IPS-NIHi7 (cell line): Measurements from ENCODE around the gene ATP5F1D.
A peak's percentile ranks its signal among the peaks of the same experiment; 100 is the strongest.

Source experiments
- DNase-seq: peaks from one replicate; pipeline ENCODE4 v3.0.0; 2012; ENCODE audit warnings: mixed read lengths; ENCODE audit errors: extremely low spot score

Gene ATP5F1D

DNA sequence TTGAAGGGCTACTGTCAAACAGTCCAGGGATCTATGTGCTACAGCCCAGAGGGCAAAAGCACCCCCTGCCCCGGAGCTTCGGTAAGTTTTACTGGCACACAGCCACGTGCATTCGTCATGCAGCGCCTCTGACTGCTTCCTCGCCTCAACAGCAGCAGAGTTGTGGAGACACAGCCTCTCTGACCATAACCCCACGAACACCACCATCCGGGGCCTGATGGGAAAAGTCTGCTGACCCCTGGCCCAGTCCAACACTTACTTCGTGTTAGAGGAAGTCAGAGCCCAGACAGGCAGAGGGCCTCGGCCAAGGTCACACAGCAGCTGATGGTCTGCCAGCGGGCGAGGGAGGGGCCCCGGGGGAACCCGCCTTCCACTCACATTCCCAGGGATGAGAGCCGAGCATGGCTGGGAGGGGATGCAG lies 8.9 kb upstream of the ATP5F1D start:
- no peak for DNase-seq

DNA sequence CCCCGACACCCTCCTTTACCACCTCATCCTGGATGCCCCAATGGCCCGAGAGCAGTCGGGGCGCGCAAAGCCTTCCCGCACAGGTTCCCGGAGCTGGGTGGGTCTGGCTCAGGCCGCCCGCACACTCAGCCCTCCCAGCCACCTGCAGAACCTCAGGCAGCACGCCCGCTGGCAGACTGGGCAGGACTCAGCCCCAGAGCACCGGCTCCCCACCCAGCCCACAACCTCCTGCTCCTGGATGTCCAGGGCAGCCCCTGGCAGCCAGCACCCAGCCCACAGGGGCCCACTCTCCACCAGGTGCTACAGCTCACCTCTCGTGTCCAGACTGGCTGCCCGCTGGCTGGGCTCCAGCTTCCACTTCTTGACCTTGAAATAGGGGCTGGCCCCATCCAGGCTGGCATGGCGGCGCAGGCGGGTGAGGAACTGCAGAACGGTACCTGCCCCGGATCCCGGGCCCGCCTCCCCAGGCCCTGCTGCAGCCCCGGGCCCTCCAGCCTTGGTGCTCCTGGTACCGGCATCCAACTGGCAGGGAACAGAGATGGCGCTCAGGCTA lies 8.4 kb upstream of the ATP5F1D start:
- DNase-seq, result no peak

DNA sequence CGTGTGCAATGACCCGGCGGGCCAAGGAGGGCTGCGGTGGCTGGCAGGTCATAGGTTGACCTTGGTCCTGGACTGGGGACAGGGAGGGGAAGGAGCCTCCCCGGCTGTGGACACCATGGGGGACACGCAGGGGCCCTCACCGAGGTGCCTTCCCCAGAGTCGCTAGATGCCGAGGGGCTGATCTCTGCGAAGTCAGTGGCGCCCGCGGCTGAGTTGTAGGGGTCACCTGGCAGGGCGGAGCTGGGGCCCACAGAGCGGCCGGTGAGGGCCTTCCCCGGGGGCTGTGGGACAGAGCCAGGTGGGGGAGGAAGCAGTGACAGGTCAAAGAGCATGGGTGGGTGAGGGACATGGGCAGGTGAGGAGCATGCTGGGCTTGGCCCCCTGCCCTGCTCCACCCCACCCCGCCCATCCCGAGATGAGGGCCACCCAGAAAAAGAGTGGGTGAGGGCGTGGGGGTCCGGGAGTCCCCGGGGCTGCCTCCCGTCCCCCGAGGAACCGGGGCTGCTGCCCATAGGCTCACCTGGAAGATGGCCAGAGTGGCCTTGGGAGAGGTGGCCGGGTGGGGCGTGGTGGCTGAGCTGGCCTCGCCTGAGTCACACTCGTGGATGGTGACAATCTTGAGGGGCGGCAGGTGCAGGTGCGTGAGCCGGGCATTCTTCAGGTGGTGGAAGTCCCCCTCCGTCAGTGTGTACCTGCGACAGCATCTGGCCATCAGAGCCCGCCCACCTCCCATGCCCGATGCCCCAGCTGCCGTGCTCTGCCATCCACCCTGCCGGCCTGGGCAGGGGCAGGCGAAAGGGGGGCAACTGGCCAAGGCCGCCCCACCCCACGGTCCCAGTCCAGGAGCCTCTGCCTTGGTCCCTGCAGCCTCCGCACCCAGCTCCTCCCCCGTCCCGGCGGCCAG lies 7.2 kb upstream of the ATP5F1D start:
- DNase-seq, result no peak

DNA sequence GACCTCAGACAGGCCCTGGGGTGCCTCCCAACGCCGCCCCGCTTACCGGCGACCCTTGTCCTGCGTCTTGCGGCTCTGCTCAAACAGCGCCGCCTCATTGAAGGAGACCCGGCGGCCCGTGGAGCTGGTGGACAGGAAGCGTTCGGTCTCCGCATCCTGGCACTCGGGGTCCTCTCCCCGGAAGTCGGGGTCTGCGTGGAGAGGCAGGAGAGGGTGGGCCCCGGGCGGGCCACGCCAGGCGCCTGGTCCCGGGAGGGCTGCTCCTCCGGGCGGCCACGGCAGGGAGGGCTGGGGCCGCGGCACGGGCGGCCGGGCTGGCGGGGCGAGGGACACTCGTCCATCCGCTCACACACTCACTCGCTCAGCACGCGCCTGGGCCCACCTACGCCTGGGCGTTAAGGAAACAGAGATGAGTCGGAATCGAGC lies 6.6 kb upstream of the ATP5F1D start:
- DNase-seq, result no peak

DNA sequence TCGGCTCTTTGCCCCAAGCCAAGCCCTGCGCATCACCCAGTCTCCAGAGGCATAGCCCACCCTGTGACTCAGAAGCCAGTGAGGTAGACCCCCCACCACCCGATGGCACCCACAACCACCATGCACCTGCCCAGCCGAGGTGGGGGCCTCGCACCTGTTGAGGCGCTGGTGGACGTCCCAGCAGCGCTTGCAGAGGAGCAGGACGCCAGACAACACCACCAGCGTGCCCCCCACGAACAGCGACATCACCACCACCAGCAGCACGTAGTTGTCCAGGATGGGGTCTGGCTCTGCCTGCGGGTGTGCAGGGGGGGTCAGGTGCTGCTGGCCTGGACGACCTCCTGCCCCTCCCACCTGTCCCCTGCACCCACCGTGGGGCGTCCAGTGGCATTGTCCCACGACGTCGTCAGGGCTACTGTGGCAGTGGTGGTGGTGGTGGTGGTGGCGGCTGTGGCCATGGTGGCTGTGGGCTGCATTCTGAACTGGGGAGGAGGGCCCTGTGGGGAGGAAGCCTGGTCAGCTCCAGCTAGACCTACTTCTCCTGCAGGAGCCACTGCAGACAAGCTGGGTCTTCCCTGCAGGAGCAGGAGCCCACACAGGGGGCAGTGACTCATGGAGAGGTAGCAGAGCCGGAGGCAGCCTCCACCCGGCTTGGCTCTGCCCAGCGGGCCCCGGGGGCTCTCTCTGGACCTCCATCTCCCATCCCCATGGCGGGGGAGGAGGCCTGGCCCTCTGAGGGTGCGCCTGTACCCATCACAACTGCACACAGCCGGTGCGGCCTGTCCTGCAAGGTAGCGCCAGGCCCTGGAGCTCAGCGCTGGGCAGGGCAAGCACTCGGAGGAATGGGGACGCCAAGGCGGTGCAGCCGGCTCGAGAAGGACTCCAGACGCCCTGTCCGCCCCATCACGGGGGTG lies 5.7 kb upstream of the ATP5F1D start:
- no peak for DNase-seq

DNA sequence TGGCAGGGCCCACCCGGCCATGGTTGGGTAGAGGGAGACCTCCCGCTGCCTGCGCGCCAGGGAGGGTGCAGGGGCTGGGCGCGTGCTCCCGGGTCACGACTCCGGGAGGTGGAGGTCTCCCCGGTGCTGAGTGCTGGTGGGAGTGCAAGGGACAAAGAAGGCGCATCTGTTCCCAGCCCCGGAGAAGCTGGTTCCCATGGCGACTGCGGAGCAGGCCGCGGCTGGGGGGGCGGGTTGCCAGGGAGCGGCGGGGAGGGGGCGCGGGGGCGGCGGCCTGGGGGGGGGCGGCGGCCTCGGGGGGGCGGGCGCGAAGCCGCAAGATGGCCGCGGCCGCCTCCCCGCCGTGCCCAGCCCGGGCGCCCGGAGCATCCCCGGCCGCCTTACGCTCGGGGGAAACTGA lies 5.0 kb upstream of the ATP5F1D start:
- peak; percentile 47 for DNase-seq

DNA sequence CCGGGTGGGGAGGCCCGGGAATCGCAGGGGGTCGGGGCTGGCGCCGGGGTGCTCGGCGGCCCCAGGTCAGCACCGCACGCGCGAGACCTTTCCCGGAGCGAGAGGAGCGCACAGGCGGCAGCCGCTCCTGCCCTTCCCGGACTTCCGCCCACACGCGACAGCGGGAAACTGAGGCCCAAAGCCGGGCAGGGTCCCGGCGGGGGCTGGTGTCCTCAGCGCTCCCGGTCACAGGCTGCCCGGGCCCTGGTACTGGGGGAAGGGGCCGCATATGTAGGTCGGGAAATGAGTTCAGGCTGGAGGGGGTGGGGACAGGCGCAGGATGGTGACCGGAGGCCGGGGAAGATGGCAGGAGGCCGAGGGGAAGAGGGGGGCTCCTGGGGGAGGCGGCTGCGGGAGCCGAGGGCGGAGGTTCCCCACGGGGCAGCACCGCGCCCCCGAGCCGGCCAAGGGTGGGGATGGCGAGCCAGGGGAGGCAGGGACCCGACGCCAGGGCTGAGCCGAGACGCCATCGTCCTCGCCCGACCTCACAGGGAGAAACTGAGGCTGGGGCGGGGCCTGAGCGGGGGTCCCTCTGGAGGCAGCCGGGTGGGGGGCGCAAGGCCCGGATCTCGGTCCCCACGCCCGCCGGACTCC lies 4.4 kb upstream of the ATP5F1D start:
- DNase-seq, result no peak

DNA sequence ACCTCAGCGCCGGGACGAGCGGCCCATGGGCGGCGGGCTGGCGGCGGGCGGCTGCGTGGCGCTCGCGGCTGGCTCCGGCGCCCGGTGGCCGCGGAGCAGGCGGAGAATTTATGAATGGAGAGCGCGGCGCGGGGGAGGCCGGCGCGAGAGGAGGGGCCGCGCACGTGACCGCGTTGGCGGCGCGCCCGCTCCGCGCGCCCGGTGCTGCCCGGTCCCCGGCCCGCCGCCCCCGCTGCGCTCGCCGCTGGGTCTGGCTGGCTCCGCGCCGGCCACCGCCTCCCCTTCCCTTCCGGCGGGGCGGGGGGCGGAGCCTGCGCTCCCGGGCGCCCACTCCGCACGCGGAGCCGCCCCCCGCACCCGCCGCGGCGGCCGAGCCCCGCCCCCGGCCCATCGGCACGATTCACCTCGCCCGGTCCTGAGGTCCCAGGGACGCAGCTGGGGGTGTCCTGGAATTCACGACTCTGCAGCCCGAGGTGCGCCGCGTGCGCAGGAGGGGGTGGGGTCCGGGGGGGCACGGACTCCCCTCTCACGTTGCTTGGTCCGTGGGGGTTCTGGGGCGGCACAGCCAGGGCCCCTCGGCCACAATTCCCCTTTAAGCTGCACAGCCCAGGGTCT lies 3.7 kb upstream of the ATP5F1D start, which contains the start of gene CBARP:
TSS of gene CBARP (minus strand) at position 252 of the 615 bp plus-strand sequence. CDS start 1,905 bp downstream, outside the sequence.
- peak; percentile 71 for DNase-seq

DNA sequence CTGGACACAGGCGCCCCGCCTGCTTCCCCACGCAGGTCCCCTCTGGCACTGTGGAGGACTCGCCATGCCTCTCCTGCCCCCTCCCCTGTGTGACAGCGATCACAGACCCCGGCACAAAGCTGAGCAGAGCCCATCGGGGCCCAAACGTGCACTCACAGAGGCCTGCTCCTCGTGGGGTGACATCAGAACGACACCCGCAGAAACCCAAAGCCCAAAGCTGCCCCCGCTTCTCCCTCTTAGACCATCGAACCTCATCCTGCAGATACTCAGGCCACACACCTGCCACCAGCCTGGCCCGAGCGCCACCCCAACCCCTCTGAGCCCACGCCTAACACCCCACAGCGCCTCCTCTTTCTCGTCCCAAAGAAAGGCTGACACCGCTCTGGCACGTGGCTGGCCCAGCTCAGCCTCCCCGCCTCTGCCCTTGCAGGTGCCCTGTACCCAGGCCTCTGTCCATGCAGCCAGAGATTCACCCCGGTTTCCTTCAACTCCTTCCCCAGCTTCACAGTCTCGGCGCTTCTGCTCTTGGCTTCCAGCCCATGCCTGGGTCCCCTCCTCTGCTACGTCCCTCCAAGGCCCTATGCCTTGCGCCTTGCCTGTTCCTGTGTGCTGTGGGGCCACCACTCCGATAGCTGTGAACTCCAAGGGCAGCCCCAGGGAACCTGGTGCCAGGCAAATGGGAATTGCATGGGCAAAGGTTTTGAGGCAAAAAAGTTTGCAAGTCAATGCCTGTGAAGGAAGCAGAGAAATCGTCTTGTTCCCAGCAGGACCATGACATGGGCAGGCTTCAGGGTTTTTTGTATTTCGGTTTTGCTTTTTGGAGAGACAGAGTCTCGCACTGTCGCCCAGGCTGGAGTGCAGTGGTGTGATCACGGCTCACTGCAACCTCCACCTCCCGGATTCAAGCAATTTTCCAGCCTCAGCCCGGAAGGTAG lies 2.9 kb upstream of the ATP5F1D start:
- DNase-seq, result no peak

DNA sequence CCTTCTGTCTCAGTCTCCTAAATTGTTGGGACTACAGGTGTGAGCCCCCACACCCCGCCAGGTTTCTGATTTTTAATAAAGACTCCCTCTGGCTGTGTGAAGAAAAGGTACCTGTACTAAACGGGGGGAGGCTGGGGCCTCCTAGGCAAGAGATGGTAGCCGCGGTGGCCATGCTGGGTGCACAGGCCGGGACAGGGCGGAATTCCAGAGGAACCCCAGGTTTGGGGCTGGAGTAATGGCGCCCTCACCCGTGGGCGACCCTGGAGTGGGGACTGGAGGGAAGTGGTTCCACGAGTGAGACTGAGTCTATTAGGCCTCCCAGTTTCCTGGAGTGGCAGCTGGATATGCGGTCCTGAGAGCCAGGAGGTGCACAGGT lies 2.1 kb upstream of the ATP5F1D start:
- DNase-seq, result no peak

DNA sequence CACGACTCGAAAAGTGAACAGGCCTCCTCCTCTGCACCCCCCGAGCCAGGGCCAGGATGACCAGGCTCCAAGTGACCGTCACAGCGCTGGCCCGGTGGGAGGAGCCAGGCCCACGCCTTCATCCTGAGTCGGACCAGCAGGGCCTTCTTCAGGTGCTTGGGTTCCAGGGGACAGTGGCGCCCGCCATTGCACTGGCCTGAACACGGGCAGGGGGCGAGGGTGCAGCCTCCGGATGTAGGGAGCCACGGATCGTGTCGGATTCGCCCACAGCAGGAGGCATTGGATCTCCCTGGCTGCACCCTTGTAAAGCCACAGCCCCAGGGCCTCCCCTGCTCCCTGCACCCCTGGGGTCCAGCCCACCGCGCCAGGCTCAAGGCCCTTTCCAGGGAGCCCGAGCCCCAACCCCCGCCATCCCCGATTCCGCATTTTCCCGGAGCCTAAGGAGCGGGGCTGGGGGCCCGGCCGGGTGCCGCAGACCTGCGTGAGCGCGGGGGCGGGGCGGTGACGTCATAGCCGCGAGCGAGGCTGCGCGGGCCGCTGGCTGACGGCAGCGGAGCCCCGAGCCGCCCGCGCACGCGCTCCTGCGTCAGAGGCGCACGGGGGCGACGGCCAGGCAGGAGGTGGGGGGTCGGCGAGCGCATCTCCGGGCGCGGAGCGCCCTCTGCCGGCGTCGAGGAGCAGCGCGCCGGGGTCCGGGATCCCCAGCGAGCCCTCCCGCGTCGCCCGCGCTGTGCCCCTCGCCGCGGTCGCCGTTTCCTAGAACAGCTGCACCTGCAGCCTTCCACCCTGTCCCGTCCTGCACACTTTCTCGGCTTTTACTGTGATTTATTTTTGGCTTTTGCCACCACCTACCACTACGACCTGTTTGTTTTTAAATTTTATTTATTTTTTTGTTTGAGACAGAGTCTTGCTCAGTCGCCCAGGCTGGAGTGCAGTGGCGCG lies 1.5 kb upstream of the ATP5F1D start:
- DNase-seq, result peak; percentile 96

DNA sequence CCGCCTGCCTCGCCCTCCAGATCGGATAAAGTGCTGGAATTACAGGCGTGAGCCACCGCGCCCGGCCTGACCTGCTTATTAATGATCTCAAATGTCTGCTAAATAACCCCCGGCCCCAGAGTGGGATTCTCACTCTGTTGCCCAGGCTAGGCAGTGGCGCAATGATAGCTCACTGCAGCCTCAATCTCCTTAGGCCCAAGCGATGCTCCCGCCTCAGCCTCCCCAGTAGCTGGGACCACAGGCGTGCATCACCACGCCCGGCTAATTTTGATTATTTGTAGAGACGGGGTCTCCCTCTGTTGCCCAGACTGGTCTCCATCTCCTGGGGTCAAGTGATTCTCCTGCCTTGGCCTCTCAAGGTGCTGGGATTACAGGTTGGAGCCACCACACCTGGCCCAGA lies 626 bp upstream of the ATP5F1D start:
- DNase-seq, result no peak

DNA sequence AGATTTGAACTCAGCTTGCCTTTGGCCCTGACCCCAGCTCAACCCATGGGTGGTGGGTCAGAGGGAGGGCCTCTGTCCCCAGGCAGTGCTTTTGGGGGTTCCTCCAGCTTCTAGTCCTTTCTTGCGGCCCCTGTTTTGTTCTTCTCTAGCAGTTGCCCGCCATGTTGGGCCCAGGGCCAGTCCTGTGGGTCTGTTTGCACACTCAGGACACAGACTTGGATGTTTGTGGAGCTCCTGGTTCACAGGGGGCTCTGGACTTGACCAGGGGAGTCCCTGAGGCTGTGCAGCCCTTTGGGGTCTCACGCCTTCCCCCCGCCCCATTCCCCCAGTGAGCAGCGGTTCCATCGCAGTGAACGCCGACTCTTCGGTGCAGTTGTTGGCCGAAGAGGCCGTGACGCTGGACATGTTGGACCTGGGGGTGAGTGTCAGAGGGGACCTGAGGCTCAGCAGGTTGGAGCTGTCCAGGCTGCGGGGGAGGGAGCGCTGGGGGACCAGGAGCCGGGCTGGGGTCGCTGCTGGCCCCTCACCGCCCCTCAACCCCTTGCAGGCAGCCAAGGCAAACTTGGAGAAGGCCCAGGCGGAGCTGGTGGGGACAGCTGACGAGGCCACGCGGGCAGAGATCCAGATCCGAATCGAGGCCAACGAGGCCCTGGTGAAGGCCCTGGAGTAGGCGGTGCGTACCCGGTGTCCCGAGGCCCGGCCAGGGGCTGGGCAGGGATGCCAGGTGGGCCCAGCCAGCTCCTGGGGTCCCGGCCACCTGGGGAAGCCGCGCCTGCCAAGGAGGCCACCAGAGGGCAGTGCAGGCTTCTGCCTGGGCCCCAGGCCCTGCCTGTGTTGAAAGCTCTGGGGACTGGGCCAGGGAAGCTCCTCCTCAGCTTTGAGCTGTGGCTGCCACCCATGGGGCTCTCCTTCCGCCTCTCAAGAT lies 2.5 kb downstream of the ATP5F1D start:
- DNase-seq, result peak; percentile 84

DNA sequence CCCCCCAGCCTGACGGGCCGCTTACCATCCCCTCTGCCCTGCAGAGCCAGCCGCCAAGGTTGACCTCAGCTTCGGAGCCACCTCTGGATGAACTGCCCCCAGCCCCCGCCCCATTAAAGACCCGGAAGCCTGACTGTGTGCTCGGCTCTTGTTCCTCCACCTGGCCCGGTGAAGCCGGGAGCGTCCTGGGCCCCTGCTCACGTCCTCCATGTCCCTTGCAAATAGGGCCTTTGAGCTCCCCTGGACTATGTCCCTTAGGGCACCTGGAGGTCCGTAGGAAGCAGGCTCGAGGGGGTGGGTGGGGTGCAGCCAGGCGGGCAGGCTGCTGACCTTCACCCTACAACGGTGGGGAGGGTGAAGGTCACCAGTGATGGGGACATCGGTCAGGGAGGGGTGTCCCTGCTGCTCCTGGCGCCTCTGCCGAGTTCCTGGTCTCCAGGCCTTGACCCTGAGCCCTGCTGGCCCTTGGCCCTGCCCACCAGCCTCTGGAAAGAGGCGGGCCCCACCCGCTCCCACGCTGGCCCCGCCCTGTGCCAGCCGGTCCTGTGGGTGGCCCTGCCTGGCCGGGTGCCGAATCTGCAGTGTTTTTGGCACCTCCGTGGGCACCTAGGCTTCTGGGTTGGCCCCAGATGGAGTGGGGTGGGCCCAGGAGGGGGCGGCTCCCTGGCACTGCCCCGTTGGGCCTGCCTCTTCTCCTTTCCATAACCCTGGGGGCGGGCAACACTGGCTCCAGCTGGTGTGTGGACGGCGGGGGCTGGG lies 3.3 kb downstream of the ATP5F1D start:
- DNase-seq, result no peak

DNA sequence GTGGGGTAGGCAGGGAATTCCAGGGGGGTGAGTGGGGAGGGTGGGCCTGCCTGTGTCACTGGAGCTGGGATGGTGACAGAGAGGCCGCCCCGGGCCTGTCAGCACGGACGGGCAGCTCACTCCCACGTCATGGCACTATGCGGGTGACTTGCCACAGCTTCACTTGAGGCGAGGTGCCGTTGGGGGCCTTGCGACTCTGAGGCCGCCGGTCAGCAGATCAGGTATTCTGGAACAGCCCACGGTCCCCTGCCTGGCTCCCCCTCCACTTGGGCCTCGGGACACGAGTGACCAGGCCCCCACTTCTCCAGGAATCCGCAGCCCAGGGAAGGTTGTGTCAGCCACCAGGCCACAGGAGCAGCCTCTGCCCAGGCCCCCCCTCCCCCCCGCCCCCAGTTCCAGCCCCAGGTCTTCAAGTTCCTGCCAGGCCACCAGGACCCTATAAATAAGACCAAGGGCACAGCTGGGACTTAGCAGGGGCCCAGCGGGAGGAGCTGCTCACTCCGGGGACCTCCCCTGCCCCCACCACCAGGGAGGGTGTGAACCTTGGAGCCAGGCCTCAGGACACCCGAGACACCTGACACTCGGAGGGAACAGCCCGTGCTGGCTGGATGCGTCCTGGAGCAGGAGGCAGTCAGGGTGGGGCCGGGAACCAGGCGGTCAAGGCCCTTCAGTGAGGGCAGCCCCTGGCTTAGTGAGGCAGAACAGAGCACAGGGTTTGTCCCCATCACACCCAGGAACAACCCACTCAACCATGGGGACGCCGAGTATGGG lies 4.1 kb downstream of the ATP5F1D start:
- DNase-seq, result no peak
